GM21367 (cell line): ENCODE results near the gene VWA1.
"Not testable (repeated sequence)": the region's sequence is repeated elsewhere in the genome, so short reads cannot be mapped to it uniquely, and the experiment has no call there.

Source experiments
- ATAC-seq: cut with Tn5 transposase; IDR thresholded peaks from one replicate; pipeline ENCODE4 v1.9.1; 2021; ENCODE audit not compliant: unreplicated experiment

Gene VWA1

GRCh38 chr1:1434824-1435105 is 725 bp upstream of the VWA1 start:
- no peak for ATAC-seq

GRCh38 chr1:1435911-1436629 is 580 bp downstream of the VWA1 start:
- ATAC-seq, result no peak

DNA sequence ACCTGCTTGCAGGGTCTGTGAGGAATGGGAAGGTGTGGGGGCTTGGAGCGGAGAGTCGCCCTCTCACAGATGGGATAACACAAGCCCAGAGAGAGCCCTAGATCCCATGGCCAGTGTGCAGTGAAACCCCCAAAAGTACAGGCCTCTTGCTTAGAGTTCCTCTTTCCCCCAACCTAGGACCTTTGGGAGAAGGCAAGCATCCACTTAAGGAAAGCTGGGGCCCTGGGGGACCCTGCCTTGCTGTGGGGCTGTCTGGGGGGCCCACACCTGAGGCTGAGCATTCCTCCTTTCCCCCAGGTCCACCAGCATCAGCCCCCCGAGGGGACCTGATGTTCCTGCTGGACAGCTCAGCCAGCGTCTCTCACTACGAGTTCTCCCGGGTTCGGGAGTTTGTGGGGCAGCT is 1.1 kb downstream of the VWA1 start:
- ATAC-seq, result no peak

DNA sequence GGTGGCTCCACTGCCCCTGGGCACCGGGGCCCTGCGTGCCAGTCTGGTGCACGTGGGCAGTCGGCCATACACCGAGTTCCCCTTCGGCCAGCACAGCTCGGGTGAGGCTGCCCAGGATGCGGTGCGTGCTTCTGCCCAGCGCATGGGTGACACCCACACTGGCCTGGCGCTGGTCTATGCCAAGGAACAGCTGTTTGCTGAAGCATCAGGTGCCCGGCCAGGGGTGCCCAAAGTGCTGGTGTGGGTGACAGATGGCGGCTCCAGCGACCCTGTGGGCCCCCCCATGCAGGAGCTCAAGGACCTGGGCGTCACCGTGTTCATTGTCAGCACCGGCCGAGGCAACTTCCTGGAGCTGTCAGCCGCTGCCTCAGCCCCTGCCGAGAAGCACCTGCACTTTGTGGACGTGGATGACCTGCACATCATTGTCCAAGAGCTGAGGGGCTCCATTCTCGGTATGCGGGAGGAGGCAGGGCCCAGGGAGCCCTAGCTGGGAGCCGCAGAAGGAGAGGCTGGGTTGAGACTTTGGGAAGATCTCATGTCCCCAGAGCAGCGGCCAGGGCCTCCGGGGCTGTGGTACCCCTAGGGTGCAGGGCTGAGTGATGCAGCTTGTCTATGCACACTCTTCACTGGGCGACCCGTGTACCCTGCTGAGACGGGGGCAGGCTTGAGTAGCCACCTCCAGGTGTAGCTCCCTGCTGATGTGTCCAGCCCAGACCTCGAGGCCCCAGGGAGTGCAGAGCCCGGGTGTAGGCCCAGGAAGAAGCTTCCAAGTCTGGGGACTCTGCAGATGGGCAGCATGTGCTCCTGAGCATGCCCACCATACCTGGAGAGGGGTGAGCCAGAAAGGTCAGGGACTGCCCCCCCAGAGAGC is 1.8 kb downstream of the VWA1 start:
- no peak for ATAC-seq

DNA sequence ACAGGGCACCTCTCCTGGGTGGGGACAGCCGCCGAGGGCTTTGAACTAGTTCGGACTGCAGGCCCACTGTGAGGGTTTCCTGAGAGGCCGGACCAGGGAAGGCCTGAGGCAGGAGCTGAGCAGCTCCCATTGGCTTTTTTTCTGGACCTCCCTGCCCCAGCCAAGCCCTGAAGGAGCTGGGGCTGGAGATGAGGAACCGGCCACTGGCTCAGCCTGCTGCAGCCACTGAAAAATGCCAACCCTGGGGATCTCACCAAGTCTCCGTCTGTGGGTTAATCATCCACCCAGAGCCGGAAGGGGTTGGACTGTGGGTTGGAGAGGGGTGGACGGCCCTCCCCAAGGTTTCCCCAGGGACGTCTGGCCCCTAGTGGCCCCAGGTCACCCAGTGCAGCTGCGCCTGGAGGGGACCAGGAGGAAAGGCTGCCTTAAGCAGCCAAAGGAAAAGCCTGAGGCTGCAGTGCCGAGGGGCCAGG is 2.5 kb downstream of the VWA1 start:
- no peak for ATAC-seq

- ATAC-seq, result no peak
Measured at GRCh38 chr1:1438531-1439381, 3.3 kb downstream of the VWA1 start.

GRCh38 chr1:1439546-1440261 is 4.2 kb downstream of the VWA1 start:
- ATAC-seq, result no peak

DNA sequence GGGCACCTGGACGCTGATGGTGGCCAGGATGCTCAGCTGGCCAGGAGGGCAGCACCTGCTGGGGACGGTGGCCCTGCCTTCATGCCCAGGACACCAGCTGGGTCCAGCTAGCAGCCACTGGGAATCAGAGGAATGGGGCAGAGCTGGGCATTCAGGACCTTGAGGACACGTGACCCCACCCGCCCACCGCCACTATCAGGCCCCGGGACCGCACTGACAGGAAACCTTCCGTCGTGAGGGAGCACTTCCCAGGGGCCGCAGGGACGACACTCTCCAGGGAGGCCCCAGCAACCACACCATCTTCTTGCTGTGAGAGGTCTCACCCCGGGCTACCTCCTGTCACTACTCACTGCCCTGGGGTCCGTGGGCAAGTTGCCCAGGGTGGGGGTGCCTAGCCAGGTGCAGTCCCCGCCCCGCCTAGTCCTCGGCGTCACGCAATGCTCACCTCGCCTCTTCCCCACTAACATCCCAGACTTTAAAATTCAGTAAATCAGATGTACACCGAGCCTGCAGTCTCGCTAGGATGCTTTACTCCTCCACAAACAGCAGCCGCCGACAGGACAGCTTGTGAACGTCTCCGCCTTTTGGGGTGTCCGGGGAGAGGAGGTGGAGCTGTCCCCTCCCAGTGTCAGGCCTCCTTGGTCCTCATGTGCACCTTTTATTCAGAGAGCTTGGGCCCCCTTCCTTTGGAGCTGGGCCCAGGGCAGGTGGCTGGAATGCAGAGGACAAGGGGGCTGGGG is 4.9 kb downstream of the VWA1 start:
- no peak for ATAC-seq

GRCh38 chr1:1441002-1441888 is 5.8 kb downstream of the VWA1 start:
- no peak for ATAC-seq

GRCh38 chr1:1442069-1442770 is 6.7 kb downstream of the VWA1 start:
- no peak for ATAC-seq

DNA sequence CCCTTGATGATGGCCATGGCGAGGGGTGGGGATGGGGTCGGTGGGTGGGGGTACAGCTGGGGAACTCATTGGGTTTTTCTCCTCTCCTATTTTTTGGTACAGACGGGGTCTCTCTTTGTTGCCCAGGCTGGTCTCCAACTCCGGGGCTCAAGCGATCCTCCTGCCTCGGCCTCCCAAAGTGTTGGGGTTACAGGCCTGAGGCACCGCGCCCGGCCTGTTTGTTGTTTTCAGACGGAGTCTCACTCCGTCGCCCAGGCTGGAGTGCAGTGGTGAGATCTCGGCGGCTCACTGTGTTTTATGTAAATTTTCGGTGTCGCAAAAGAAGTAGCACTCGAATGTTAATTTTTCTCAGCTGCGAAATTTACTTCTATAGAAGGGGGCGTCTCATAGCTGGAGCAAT is 11.1 kb downstream of the VWA1 start:
- not testable (repeated sequence) for ATAC-seq

DNA sequence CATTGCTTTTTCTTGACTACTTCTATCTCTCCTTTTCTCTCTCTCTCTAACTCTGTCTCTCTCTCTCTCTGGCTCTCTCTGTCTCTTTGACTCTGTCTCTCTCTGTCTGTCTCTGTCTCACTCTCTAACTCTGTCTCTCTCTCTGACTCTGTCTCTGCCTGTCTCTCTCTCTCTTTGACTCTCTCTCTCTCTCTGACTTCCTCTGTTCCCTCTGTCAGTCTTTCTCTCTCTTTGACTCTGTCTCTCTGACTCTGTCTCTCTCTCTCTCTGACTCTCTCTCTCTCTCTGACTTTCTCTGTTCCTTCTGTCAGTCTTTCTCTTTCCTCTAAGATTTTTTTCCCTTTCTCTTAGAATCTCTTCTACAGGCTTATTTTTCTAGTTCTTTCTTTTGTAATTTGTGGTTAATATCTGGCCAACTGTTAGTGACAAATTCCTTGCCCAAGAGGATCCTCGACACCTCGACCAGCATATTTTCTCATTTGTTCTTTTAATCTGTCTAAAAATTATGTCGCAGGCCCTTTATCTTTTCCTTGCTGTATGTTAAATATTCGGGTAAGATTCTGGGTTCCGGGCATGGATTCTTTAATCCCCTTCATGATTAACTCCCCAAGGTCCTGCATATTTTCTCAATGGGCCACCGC is 13.7 kb downstream of the VWA1 start, which contains the start of gene ATAD3C:
ATAD3C (plus strand) TSS at position 591 of the 641 bp plus-strand sequence. CDS start 995 bp downstream, outside the sequence.
- ATAC-seq, result no peak

DNA sequence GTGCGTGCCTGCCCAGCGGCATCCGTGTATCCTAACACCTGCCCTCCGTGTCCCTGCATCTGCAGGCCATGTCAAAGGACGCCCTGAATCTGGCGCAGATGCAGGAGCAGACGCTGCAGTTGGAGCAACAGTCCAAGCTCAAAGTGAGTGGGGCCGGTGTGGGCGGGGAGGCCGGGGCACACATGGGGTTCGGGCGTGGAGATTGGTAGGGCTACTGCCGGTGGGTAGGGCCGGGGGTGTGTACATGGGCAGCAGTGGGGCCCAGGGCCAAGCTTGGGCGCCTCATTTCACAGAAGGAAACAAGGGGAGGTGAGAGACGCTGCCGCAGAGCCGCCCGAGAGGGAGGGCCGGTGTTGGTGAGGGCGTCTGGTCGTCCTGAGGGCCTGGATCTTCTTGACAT is 15.1 kb downstream of the VWA1 start:
- ATAC-seq, result not testable (repeated sequence)

- ATAC-seq, result no peak
Measured at GRCh38 chr1:1451696-1452364, 16.3 kb downstream of the VWA1 start.

- not testable (repeated sequence) for ATAC-seq
Measured at GRCh38 chr1:1452365-1452739, 16.9 kb downstream of the VWA1 start.

- no peak for ATAC-seq
Measured at GRCh38 chr1:1452882-1453281, 17.4 kb downstream of the VWA1 start.

DNA sequence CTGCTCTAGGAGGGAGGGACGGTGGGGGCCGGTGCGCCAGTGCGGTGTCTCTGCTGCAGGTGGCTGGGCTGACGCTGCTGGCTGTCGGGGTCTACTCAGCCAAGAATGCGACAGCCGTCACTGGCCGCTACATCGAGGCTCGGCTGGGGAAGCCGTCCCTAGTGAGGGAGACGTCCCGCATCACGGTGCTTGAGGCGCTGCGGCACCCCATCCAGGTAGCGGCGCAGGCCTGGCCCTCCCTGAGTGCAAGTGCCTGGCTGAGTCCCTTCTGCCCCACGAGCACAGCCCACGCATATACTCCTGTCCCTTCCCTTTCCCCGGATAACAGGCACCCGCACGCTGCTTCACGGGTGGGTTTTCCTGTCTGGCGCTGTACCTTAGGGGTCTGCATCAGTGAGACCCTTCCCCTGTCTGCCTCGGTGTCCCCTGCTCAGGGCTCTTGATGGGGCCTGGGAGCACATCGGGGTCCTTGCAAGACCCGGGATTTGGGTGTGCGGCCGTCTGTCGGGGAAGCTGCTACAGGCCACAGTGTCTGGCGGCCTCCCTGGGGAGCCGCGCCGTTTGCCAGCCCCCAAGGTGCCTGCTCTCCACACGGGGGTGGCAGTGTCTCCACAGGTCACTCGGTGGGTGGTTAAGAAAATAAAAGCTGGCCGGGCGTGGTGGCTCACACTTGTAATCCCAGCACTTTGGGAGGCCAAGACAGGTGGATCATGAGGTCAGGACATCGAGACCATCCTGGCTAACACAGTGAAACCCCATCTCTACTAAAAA is 19.0 kb downstream of the VWA1 start:
- not testable (repeated sequence) for ATAC-seq
